HG02884 (cell line): Measurements from ENCODE around the gene B3GALT5.
"Not testable (repeated sequence)": the region's sequence is repeated elsewhere in the genome, so short reads cannot be mapped to it uniquely, and the experiment has no call there.

Experiments used
- ATAC-seq: cut with Tn5 transposase; IDR thresholded peaks from one replicate; pipeline ENCODE4 v1.9.1; 2021; ENCODE audit warnings: mild to moderate bottlenecking, moderate library complexity; ENCODE audit not compliant: unreplicated experiment

The B3GALT5 gene

GRCh38 chr21:39686646-39687468 is 74.1 kb downstream of the B3GALT5 start:
- ATAC-seq, result no peak

GRCh38 chr21:39688010-39688409 is 75.3 kb downstream of the B3GALT5 start:
- no peak for ATAC-seq

- not testable (repeated sequence) for ATAC-seq
Measured at GRCh38 chr21:39689860-39690259, 77.1 kb downstream of the B3GALT5 start.

- ATAC-seq, result no peak
Measured at GRCh38 chr21:39690454-39690853, 77.7 kb downstream of the B3GALT5 start.

GRCh38 chr21:39694750-39695149 is 82.0 kb downstream of the B3GALT5 start:
- ATAC-seq, result no peak

- no peak for ATAC-seq
Measured at GRCh38 chr21:39696196-39696595, 83.5 kb downstream of the B3GALT5 start.

- ATAC-seq, result no peak
Measured at GRCh38 chr21:39696618-39697017, 83.9 kb downstream of the B3GALT5 start.

GRCh38 chr21:39700318-39700717 is 87.6 kb downstream of the B3GALT5 start:
- no peak for ATAC-seq

GRCh38 chr21:39703578-39703977 is 90.8 kb downstream of the B3GALT5 start:
- no peak for ATAC-seq

GRCh38 chr21:39705849-39706248 is 93.1 kb downstream of the B3GALT5 start:
- ATAC-seq, result no peak

- no peak for ATAC-seq
Measured at GRCh38 chr21:39707316-39707715, 94.6 kb downstream of the B3GALT5 start.

- no peak for ATAC-seq
Measured at GRCh38 chr21:39710866-39711265, 98.1 kb downstream of the B3GALT5 start.

- ATAC-seq, result no peak
Measured at GRCh38 chr21:39712273-39712672, 99.5 kb downstream of the B3GALT5 start.

- no peak for ATAC-seq
Measured at GRCh38 chr21:39712976-39713375, 100.2 kb downstream of the B3GALT5 start.

GRCh38 chr21:39713905-39714304 is 101.2 kb downstream of the B3GALT5 start:
- ATAC-seq, result no peak

- ATAC-seq, result no peak
Measured at GRCh38 chr21:39714331-39714730, 101.6 kb downstream of the B3GALT5 start.

- ATAC-seq, result no peak
Measured at GRCh38 chr21:39715804-39716397, 103.2 kb downstream of the B3GALT5 start.

GRCh38 chr21:39720126-39720778 is 107.5 kb downstream of the B3GALT5 start:
- no peak for ATAC-seq

- no peak for ATAC-seq
Measured at GRCh38 chr21:39721885-39722284, 109.1 kb downstream of the B3GALT5 start.
